ENCODE results near the gene NTNG1.
A peak's percentile ranks its signal among the peaks of the same experiment; 100 is the strongest.
"Not testable (repeated sequence)": the region's sequence is repeated elsewhere in the genome, so short reads cannot be mapped to it uniquely, and the experiment has no call there.

Gene NTNG1

GRCh38 chr1:107140703-107141490 is at the start of gene NTNG1:
NTNG1 (plus strand) TSS chr1:107141039.
- DNase-seq: peak; percentile 72

GRCh38 chr1:107091418-107091817 is 49.4 kb upstream of the NTNG1 start:
- DNase-seq: no peak

GRCh38 chr1:107093395-107093794 is 47.4 kb upstream of the NTNG1 start:
- not testable (repeated sequence) for DNase-seq

- DNase-seq: no peak
Measured at GRCh38 chr1:107095647-107096046, 45.2 kb upstream of the NTNG1 start.

GRCh38 chr1:107096690-107097089 is 44.1 kb upstream of the NTNG1 start:
- no peak for DNase-seq

GRCh38 chr1:107098961-107099360 is 41.9 kb upstream of the NTNG1 start:
- no peak for DNase-seq

- DNase-seq: no peak
Measured at GRCh38 chr1:107100331-107100984, 40.4 kb upstream of the NTNG1 start.

GRCh38 chr1:107105914-107106313 is 34.9 kb upstream of the NTNG1 start:
- DNase-seq: no peak

- no peak for DNase-seq
Measured at GRCh38 chr1:107110326-107110725, 30.5 kb upstream of the NTNG1 start.

GRCh38 chr1:107116306-107116790 is 24.5 kb upstream of the NTNG1 start:
- DNase-seq: no peak

- DNase-seq: no peak
Measured at GRCh38 chr1:107122225-107122624, 18.6 kb upstream of the NTNG1 start.

GRCh38 chr1:107123741-107124140 is 17.1 kb upstream of the NTNG1 start:
- DNase-seq: no peak

- peak; percentile 40 for DNase-seq
Measured at GRCh38 chr1:107124694-107125093, 16.1 kb upstream of the NTNG1 start.

- DNase-seq: no peak
Measured at GRCh38 chr1:107132195-107132594, 8.6 kb upstream of the NTNG1 start.

GRCh38 chr1:107132780-107133179 is 8.1 kb upstream of the NTNG1 start:
- DNase-seq: no peak

- DNase-seq: no peak
Measured at GRCh38 chr1:107135463-107135862, 5.4 kb upstream of the NTNG1 start.

- no peak for DNase-seq
Measured at GRCh38 chr1:107138166-107138565, 2.7 kb upstream of the NTNG1 start.

- DNase-seq: no peak
Measured at GRCh38 chr1:107138767-107139445, 1.9 kb upstream of the NTNG1 start.

GRCh38 chr1:107139833-107140702 is 771 bp upstream of the NTNG1 start:
- DNase-seq: peak; percentile 76

- DNase-seq: peak; percentile 67
Measured at GRCh38 chr1:107141491-107142126, 770 bp downstream of the NTNG1 start.

- DNase-seq: peak; percentile 72
Measured at GRCh38 chr1:107142140-107142542, 1.3 kb downstream of the NTNG1 start.

- DNase-seq: peak; percentile 6
Measured at GRCh38 chr1:107142666-107143065, 1.8 kb downstream of the NTNG1 start.

Measured in NCI-H69 (cell line).